ENCODE results near the gene UBL7.

DNA sequence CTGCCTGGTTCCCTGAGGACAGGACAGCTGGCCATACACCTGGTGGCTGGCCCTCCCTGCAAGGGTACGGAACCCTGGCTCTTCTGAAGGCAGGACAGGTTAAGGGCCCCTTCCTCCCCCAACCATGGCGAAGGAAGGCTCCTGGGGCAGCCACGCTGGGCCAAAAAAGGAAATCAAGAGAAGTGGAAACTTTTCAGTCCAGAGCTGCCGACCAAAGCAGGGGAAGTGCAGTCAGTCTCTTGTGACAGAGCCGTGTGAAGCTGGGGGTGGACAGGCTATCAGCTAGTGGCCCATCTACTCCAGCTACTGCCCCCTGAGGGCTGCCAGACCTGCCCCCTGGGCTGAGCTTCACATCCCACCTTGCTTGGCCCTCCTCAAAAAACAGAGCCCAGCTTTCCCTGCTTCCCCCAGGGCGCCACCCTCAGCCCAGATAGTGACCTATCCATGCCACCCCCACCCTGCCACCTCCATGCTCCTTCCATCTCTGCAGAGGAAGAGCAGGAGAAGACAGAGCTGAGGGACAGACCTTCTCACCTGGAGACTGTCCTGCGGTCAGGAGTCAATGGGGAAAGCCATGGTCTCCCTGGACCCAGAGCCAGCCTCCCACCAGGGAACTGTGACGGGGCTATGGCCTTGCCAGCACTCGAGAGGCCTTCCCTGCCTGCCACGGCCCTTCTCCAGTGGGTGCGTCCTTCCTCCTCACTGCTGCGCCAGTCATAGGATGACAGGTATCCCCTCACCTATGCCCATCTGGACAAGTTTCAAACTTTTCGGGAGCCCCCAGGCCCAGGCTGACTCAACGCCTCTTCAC lies 31.8 kb downstream of the UBL7 start:
- TF ChIP-seq, protein P1, sequence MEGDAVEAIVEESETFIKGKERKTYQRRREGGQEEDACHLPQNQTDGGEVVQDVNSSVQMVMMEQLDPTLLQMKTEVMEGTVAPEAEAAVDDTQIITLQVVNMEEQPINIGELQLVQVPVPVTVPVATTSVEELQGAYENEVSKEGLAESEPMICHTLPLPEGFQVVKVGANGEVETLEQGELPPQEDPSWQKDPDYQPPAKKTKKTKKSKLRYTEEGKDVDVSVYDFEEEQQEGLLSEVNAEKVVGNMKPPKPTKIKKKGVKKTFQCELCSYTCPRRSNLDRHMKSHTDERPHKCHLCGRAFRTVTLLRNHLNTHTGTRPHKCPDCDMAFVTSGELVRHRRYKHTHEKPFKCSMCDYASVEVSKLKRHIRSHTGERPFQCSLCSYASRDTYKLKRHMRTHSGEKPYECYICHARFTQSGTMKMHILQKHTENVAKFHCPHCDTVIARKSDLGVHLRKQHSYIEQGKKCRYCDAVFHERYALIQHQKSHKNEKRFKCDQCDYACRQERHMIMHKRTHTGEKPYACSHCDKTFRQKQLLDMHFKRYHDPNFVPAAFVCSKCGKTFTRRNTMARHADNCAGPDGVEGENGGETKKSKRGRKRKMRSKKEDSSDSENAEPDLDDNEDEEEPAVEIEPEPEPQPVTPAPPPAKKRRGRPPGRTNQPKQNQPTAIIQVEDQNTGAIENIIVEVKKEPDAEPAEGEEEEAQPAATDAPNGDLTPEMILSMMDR (IDR thresholded peaks at IDR 0.05; ENCODE audit: poor library complexity, severe bottlenecking), result no peak
- TF ChIP-seq, protein P2, sequence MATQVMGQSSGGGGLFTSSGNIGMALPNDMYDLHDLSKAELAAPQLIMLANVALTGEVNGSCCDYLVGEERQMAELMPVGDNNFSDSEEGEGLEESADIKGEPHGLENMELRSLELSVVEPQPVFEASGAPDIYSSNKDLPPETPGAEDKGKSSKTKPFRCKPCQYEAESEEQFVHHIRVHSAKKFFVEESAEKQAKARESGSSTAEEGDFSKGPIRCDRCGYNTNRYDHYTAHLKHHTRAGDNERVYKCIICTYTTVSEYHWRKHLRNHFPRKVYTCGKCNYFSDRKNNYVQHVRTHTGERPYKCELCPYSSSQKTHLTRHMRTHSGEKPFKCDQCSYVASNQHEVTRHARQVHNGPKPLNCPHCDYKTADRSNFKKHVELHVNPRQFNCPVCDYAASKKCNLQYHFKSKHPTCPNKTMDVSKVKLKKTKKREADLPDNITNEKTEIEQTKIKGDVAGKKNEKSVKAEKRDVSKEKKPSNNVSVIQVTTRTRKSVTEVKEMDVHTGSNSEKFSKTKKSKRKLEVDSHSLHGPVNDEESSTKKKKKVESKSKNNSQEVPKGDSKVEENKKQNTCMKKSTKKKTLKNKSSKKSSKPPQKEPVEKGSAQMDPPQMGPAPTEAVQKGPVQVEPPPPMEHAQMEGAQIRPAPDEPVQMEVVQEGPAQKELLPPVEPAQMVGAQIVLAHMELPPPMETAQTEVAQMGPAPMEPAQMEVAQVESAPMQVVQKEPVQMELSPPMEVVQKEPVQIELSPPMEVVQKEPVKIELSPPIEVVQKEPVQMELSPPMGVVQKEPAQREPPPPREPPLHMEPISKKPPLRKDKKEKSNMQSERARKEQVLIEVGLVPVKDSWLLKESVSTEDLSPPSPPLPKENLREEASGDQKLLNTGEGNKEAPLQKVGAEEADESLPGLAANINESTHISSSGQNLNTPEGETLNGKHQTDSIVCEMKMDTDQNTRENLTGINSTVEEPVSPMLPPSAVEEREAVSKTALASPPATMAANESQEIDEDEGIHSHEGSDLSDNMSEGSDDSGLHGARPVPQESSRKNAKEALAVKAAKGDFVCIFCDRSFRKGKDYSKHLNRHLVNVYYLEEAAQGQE (IDR thresholded peaks at IDR 0.05; ENCODE audit: borderline replicate concordance), result no peak
- TF ChIP-seq EP300 (conservative IDR thresholded peaks at IDR 0.05; ENCODE audit: poor library complexity, severe bottlenecking), result no peak
- TF ChIP-seq RAD21 (conservative IDR thresholded peaks at IDR 0.05), result no peak
- TF ChIP-seq EZH2 (IDR thresholded peaks at IDR 0.05; ENCODE audit: borderline replicate concordance, insufficient read depth, low read length, poor library complexity, severe bottlenecking), result no peak
- TF ChIP-seq POLR2AphosphoS5 (IDR thresholded peaks at IDR 0.05), result no peak
- no peak for TF ChIP-seq SMC3 (conservative IDR thresholded peaks at IDR 0.05; ENCODE audit: poor library complexity)
- no peak for TF ChIP-seq TAF1 (IDR thresholded peaks at IDR 0.05; ENCODE audit: low read depth)

Measured in neural cell (in vitro differentiated cells).